HFFc6 (cell line): ENCODE results near the gene MREG. TPM values are rescaled to one million over a fixed set of nuclear protein-coding genes. Genes with fewer than 3 reads are reported as not detected.

Source experiments
- DNase-seq: peaks from one replicate; pipeline ENCODE4 v3.0.0-alpha.2; 2018
- H3K27ac Mint-ChIP-seq: 2 replicates; pipeline ENCODE4 v1.8.0; 2020; ENCODE audit warnings: mild to moderate bottlenecking, mixed read lengths
- H3K27me3 Mint-ChIP-seq: 2 replicates; pipeline ENCODE4 v1.8.0; 2021; ENCODE audit warnings: mild to moderate bottlenecking, moderate library complexity, mixed read lengths; ENCODE audit not compliant: insufficient read depth
- H3K36me3 Mint-ChIP-seq: 2 replicates; pipeline ENCODE4 v1.8.0; 2021; ENCODE audit warnings: low read depth, mixed read lengths
- H3K4me1 Mint-ChIP-seq: 2 replicates; pipeline ENCODE4 v1.8.0; 2020; ENCODE audit warnings: low read depth, mixed read lengths
- H3K4me3 Mint-ChIP-seq: 2 replicates; pipeline ENCODE4 v1.8.0; 2020; ENCODE audit warnings: mild to moderate bottlenecking, moderate library complexity, mixed read lengths
- H3K9me3 Mint-ChIP-seq: 2 replicates; pipeline ENCODE4 v1.8.0; 2020; ENCODE audit warnings: mild to moderate bottlenecking, mixed read lengths
- total RNA-seq, 6 experiments: library from RNA; stranded (reverse); fragmentation: NEBNext Ultra II Directional; extraction: Animal tissue kit (Norgen Biotek cat#: 25700); gene quantifications; 2 replicates in 1 of 6; 3 replicates in 5 of 6; pipeline ENCODE4 v1.2.3, GENCODE V29; 2021
- TF ChIP-seq, protein P1 (sequence below): fragments of 200-600 bp; sonication (generic); IDR thresholded peaks from 2 replicates; pipeline ENCODE4 v1.5.0; 2021; ENCODE audit warnings: antibody characterized with exemption, mild to moderate bottlenecking

The MREG gene
- total RNA-seq, 6 experiments from 2014 or later = 2.0 to 3.5 (median 3.2) TPM

DNA sequence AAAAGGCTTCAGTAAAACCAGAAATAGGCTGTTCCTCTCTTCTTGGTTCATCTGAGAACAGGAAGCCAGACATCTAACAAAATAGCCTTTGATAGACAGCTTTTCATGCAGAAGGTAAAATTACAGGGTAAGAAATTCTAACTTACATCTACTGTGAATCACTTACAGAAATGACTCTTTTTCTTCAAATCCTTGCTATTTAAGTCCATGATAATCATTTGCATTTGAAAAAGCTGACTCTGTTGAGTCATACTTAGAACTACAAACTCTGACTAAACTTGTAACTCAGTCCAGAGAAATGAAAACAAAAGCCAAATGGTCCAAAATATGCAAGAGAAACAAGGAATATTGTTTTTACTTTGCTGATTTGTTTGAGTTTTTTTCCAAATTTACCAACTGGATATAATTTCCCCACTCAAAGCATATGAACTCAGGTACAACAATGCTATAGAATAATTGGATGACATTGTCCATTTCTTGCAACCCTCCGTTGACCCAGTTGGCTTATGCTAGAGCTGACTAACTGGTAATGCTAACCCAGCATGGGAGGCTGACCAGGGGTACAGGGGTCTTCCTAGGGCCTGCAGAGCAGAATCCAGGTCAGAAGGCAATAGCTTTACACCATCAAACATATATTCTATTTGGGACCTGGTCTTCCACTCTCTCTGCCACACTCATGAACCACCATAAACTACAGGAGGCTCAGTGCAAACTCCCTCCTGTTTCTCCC lies 18.8 kb upstream of the MREG start:
- no peaks in the 10 kb centered on the region for H3K9me3 Mint-ChIP-seq
- H3K27ac Mint-ChIP-seq = peak overlapping the region; percentile 76
- H3K4me1 Mint-ChIP-seq = peaks cover 50% of the 10 kb centered on the region
- TF ChIP-seq, protein P1, sequence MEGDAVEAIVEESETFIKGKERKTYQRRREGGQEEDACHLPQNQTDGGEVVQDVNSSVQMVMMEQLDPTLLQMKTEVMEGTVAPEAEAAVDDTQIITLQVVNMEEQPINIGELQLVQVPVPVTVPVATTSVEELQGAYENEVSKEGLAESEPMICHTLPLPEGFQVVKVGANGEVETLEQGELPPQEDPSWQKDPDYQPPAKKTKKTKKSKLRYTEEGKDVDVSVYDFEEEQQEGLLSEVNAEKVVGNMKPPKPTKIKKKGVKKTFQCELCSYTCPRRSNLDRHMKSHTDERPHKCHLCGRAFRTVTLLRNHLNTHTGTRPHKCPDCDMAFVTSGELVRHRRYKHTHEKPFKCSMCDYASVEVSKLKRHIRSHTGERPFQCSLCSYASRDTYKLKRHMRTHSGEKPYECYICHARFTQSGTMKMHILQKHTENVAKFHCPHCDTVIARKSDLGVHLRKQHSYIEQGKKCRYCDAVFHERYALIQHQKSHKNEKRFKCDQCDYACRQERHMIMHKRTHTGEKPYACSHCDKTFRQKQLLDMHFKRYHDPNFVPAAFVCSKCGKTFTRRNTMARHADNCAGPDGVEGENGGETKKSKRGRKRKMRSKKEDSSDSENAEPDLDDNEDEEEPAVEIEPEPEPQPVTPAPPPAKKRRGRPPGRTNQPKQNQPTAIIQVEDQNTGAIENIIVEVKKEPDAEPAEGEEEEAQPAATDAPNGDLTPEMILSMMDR = no peak
- H3K4me3 Mint-ChIP-seq = peak overlapping the region; percentile 65
- no peaks in the 10 kb centered on the region for H3K27me3 Mint-ChIP-seq
- H3K36me3 Mint-ChIP-seq = peaks cover 4% of the 10 kb centered on the region; the same call in 1 of the 2 replicates
- DNase-seq = peak; percentile 86

DNA sequence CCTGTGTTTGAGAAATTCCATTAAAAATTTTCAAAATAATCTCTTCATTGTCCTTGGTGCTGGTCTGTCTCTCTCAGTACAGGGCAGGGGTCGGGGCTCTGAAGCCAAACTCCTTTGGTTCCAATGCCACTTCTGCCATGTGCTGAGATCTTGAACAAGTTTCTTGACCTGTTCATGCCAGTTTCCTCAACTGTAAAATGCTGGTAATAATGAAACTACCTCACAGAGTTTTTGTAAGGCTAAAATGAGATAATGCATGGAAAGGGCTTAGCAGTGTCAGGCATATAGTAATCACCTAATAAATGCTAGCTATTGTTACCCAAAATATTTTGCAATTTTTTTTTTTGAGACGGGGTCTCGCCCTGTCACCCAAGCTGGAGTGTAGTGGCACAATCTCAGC lies 16.9 kb upstream of the MREG start:
- DNase-seq = no peak
- Mint-ChIP-seq H3K27me3 (no peaks in the 10 kb centered on the region), H3K4me1 (peaks cover 44% of the 10 kb centered on the region), H3K36me3 (peaks cover 4% of the 10 kb centered on the region; the same call in 1 of the 2 replicates), H3K9me3 (no peaks in the 10 kb centered on the region), H3K4me3 (no peak overlapping the region), H3K27ac (peak overlapping the region; percentile 81)
- TF ChIP-seq, protein P1 = no peak

GRCh38 chr2:216029416-216030129 lies 16.2 kb upstream of the MREG start:
- Mint-ChIP-seq H3K36me3 (peaks cover 4% of the 10 kb centered on the region; the same call in 1 of the 2 replicates), H3K4me1 (peaks cover 44% of the 10 kb centered on the region), H3K27ac (peak overlapping the region; percentile 81), H3K4me3 (peak overlapping the region; percentile 47; the same call in 1 of the 2 replicates), H3K9me3 (no peaks in the 10 kb centered on the region), H3K27me3 (no peaks in the 10 kb centered on the region)
- peak; percentile 66 for DNase-seq
- TF ChIP-seq, protein P1 = no peak

GRCh38 chr2:216024779-216025336 lies 11.5 kb upstream of the MREG start:
- no peak for DNase-seq

DNA sequence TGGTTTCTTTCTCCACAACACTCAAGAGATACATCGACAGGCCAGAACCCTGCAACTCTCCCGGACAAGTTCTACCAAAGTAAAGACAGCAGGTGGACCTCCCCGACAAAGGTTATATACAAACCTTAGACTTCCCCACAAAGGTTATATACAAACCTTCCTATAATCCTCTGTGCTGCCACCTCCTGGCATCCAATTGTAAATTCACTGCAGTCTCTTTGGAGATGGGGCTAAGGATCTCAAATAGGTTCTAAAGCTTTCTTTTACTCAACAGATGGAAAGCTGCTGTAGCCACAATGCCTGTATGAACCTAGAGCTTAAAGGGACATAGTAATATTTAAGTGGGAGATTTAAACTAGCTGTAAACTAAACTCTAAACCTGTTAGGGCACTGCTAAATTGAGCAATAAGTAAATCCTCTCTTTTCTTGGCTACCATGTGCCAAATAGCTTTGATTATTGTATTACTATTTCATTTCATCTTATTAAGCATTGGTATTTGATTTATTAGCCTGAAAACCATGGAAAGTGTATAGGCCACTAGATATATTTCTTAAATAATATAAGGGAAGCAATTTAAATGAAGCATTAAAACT lies 9.8 kb upstream of the MREG start:
- Mint-ChIP-seq H3K4me1 (peaks cover 6% of the 10 kb centered on the region; the same call in 1 of the 2 replicates), H3K27me3 (no peaks in the 10 kb centered on the region), H3K9me3 (no peaks in the 10 kb centered on the region), H3K4me3 (no peak overlapping the region), H3K36me3 (no peaks in the 10 kb centered on the region), H3K27ac (no peak overlapping the region)
- TF ChIP-seq, protein P1 = peak; percentile 81
- peak; percentile 23 for DNase-seq

More at GRCh38 chr2:216024779-216025336, 11.5 kb upstream of the MREG start:
- Mint-ChIP-seq H3K27me3 (no peaks in the 10 kb centered on the region), H3K9me3 (no peaks in the 10 kb centered on the region), H3K27ac (no peak overlapping the region), H3K4me3 (no peak overlapping the region), H3K4me1 (peaks cover 10% of the 10 kb centered on the region), H3K36me3 (peaks cover 2% of the 10 kb centered on the region; the same call in 1 of the 2 replicates)
- TF ChIP-seq, protein P1 = no peak
